ENCODE results near the gene ADARB2.

ADARB2 gene

DNA sequence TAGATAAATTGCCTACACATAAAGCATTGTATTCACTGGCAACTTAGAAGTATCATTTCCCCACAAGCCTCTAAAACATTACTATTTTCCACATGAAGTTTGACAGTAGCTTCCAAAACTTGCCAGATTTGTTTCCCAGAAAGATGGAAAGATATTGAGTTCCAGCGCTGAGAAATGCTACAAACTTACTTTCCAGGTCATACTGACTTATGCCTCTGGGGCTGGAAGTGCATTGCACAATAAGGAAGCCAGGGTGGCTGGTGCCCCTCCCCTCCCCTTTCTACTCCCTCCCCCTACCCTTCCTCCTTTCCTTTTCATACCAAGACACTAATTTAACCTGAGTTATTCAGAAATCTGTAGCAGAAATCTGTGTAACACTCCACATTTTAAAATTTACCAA, 468.5 kb downstream of the ADARB2 start:
- no peak overlapping the region for H3K9ac ChIP-seq (ENCODE audit: low read length)
- H3K4me1 ChIP-seq (ENCODE audit: control insufficient read depth, insufficient read depth, low read length) = no peaks in the 10 kb centered on the region
- no peak overlapping the region for H3K4me3 ChIP-seq (ENCODE audit: low read length)
- no peak for DNase-seq (ENCODE audit: low read depth)
- H3K36me3 ChIP-seq (ENCODE audit: control insufficient read depth, insufficient read depth, low read length, severe bottlenecking) = no peaks in the 10 kb centered on the region
- H3K27me3 ChIP-seq (replicated peaks; ENCODE audit: control insufficient read depth, insufficient read depth, low read length) = no peaks in the 10 kb centered on the region
- H3K9me3 ChIP-seq (ENCODE audit: control insufficient read depth, low read length) = no peaks in the 10 kb centered on the region

DNA sequence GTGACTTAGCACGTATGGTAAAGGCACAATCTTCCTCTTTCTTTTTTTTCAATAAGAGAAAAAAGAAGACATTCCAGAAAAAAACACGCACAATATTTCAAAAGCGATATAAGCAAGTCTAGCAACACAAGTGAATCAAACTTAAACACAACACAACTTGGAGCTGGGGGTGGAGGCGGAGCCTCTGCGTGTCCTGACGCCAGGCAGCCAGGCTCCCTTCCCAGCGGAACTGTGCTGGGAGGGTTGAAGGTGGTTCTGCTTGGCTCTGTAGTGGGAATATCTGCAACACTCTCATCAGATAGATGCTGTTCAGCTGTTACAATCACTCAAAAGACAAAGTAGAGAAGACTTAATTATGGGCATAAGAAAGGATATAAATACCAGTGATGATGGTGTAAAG, 469.8 kb downstream of the ADARB2 start:
- Histone ChIP-seq H3K4me3 (ENCODE audit: low read length) (no peak overlapping the region), H3K9me3 (ENCODE audit: control insufficient read depth, low read length) (no peaks in the 10 kb centered on the region), H3K27me3 (replicated peaks; ENCODE audit: control insufficient read depth, insufficient read depth, low read length) (no peaks in the 10 kb centered on the region), H3K36me3 (ENCODE audit: control insufficient read depth, insufficient read depth, low read length, severe bottlenecking) (no peaks in the 10 kb centered on the region), H3K4me1 (ENCODE audit: control insufficient read depth, insufficient read depth, low read length) (no peaks in the 10 kb centered on the region), H3K9ac (ENCODE audit: low read length) (no peak overlapping the region)
- no peak for DNase-seq (ENCODE audit: low read depth)

DNA sequence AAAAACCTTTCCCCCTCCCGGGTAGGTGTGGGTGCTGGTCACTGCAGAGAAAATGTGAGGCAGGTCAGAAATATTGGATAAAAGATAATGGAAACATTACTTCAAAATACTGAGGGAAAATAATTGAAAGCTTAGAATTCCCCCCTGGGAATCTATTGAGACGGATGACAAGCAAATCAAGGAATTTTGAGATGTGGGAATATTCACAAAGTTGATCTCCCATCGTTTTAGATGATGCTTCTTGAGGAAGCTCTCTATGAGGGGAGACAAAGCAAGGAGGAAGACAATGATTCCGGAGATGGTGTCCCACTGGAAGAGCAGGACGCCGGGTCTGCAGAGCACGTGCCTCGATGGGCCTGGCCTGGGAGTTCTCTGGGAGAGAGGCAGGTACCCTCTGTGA, 470.2 kb downstream of the ADARB2 start:
- H3K4me1 ChIP-seq (ENCODE audit: control insufficient read depth, insufficient read depth, low read length) = no peaks in the 10 kb centered on the region
- no peak for DNase-seq (ENCODE audit: low read depth)
- H3K36me3 ChIP-seq (ENCODE audit: control insufficient read depth, insufficient read depth, low read length, severe bottlenecking) = no peaks in the 10 kb centered on the region
- H3K9me3 ChIP-seq (ENCODE audit: control insufficient read depth, low read length) = no peaks in the 10 kb centered on the region
- no peak overlapping the region for H3K9ac ChIP-seq (ENCODE audit: low read length)
- H3K27me3 ChIP-seq (replicated peaks; ENCODE audit: control insufficient read depth, insufficient read depth, low read length) = no peaks in the 10 kb centered on the region
- no peak overlapping the region for H3K4me3 ChIP-seq (ENCODE audit: low read length)

DNA sequence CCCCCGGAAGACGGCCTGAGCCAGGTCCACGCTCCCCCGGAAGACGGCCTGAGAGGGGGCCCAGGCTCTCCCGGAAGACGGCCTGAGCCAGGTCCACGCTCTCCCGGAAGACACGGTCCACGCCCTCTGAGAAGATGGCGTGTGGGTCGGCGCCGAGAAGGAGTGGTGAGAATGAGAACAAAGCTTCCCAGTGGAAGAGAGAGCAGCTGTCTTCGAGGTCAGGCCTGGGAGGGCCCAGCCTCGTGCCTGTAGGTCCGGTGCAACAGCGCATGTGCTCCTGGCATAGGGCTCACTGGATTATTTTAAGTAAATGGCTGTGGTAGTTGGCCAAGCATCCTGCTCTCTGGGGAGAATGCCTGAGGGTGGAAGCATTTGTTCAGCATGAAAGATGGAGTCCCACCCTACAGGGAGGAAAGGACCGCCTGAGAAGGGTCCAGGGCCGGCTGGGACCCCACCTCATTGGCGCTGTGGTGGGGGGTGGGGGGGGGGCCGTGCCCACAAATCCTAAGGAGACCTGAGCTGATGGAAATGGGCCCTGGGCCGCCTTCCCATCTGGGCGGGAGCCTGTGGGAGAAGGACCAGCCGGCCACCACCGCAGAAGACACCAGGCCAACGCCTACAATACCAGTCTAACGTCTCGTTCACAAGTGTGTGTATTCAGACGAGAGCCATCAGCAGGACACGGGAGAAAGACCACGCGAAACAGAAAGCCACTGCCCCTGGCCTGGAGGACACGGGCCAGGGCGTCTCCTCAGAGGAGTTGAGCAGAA, 471.1 kb downstream of the ADARB2 start:
- no peak overlapping the region for H3K4me3 ChIP-seq (ENCODE audit: low read length)
- no peak for DNase-seq (ENCODE audit: low read depth)
- H3K4me1 ChIP-seq (ENCODE audit: control insufficient read depth, insufficient read depth, low read length) = no peaks in the 10 kb centered on the region
- H3K9me3 ChIP-seq (ENCODE audit: control insufficient read depth, low read length) = no peaks in the 10 kb centered on the region
- H3K36me3 ChIP-seq (ENCODE audit: control insufficient read depth, insufficient read depth, low read length, severe bottlenecking) = no peaks in the 10 kb centered on the region
- H3K27me3 ChIP-seq (replicated peaks; ENCODE audit: control insufficient read depth, insufficient read depth, low read length) = no peaks in the 10 kb centered on the region
- H3K9ac ChIP-seq (ENCODE audit: low read length) = no peak overlapping the region

DNA sequence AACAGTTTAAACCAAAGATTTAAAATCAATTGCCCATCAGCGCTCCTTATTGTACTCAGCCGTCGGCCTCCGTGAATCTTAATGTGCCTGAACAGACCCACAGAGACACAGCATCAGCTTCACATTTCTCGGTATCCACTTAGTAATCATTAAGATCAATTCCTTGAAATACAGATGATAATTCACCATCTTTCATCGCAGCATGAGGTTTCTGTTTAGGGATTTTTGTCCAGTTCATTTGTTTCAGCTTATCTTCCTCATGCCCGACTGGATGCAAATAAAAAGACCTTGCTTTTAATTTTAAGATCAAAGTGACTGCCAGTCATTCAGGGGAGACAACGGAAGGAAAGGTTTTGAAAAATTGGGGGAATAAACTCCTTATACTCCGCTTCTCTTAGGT, 473.3 kb downstream of the ADARB2 start:
- Histone ChIP-seq H3K27me3 (replicated peaks; ENCODE audit: control insufficient read depth, insufficient read depth, low read length) (no peaks in the 10 kb centered on the region), H3K4me1 (ENCODE audit: control insufficient read depth, insufficient read depth, low read length) (no peaks in the 10 kb centered on the region)
- DNase-seq (ENCODE audit: low read depth) = no peak

DNA sequence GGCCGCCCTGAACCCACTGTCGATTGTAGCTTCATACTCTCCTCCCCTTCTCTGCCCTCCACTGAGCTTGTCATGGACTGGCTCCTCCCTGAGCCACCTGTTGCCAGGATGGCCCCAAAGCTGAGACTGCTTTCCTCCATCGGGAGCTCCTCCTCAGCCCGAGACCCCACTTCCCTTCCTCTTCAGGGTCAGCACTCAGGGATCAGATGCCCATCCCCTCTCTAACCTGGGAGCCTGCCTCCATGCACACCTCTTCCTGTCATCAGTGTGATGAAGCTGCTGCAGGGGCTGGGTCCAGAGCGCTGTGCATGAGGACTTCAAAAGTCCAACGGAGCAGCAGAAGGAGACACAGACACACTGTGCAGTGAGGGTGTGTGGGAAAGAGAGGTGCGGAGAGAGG, 480.1 kb downstream of the ADARB2 start:
- Histone ChIP-seq H3K9me3 (ENCODE audit: control insufficient read depth, low read length) (no peaks in the 10 kb centered on the region), H3K4me3 (ENCODE audit: low read length) (no peak overlapping the region), H3K9ac (ENCODE audit: low read length) (no peak overlapping the region), H3K4me1 (ENCODE audit: control insufficient read depth, insufficient read depth, low read length) (no peaks in the 10 kb centered on the region), H3K36me3 (ENCODE audit: control insufficient read depth, insufficient read depth, low read length, severe bottlenecking) (no peaks in the 10 kb centered on the region), H3K27me3 (replicated peaks; ENCODE audit: control insufficient read depth, insufficient read depth, low read length) (no peaks in the 10 kb centered on the region)
- DNase-seq (ENCODE audit: low read depth) = no peak

More for the DNA sequence above, 473.3 kb downstream of the ADARB2 start:
- no peaks in the 10 kb centered on the region for H3K9me3 ChIP-seq (ENCODE audit: control insufficient read depth, low read length)
- no peak overlapping the region for H3K9ac ChIP-seq (ENCODE audit: low read length)
- no peaks in the 10 kb centered on the region for H3K36me3 ChIP-seq (ENCODE audit: control insufficient read depth, insufficient read depth, low read length, severe bottlenecking)
- H3K4me3 ChIP-seq (ENCODE audit: low read length) = no peak overlapping the region

DNA sequence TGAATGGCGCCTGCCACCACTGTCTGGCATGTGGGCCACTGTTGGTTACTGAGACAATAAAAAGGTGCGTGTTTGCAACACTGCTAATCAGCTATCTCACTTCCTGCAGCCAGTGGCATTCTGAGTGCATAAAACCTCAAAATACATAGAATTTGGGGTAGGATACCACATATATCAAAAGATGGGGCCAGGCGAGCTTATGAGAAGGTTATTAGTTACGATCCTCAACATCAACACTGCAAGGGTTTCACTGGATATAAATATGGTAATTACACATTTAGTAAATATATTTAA, 480.9 kb downstream of the ADARB2 start:
- no peaks in the 10 kb centered on the region for H3K36me3 ChIP-seq (ENCODE audit: control insufficient read depth, insufficient read depth, low read length, severe bottlenecking)
- H3K4me1 ChIP-seq (ENCODE audit: control insufficient read depth, insufficient read depth, low read length) = no peaks in the 10 kb centered on the region
- no peak overlapping the region for H3K4me3 ChIP-seq (ENCODE audit: low read length)
- H3K9me3 ChIP-seq (ENCODE audit: control insufficient read depth, low read length) = no peaks in the 10 kb centered on the region
- no peak for DNase-seq (ENCODE audit: low read depth)
- H3K27me3 ChIP-seq (replicated peaks; ENCODE audit: control insufficient read depth, insufficient read depth, low read length) = no peaks in the 10 kb centered on the region
- H3K9ac ChIP-seq (ENCODE audit: low read length) = no peak overlapping the region

DNA sequence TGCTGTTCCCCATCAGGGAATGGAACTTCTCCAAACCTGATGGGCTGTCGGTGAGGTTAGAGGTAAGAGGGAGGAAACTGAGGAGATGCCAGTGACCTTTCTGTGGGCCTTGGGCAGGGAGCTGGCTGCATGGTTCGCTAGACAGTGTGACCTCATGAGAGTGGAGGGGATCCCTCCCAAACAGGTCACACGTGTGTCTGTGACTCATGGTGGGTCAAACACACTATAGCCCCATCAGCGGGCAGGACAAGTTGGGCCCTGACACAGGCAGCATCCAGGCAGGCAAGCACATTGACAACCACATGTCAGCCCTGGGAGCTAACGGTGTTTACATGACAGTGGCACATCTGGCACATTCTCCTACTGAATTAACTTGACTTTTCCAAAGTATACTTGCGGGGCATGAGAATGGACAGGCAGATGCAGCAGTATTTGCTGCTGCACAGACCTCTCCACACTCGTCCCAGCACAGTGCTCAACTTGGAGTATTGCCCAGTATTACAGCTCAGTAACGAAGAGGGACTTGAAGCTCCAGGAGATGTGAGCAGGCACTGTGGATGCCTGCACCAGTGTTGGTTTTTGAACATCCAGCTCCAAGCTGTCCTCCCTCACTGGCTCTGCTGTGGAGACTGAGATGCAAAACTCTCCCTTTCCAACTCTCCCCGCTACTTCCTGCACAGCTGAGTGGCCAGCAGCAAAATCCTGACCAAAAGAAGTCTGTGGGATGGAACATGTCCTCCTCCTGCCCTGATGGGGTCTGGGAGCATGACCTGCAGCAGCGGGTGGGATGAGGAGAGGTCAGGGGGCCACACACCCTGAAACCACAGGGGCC, 481.5 kb downstream of the ADARB2 start:
- Histone ChIP-seq H3K9me3 (ENCODE audit: control insufficient read depth, low read length) (no peaks in the 10 kb centered on the region), H3K36me3 (ENCODE audit: control insufficient read depth, insufficient read depth, low read length, severe bottlenecking) (no peaks in the 10 kb centered on the region), H3K9ac (ENCODE audit: low read length) (no peak overlapping the region), H3K4me3 (ENCODE audit: low read length) (no peak overlapping the region), H3K27me3 (replicated peaks; ENCODE audit: control insufficient read depth, insufficient read depth, low read length) (no peaks in the 10 kb centered on the region), H3K4me1 (ENCODE audit: control insufficient read depth, insufficient read depth, low read length) (no peaks in the 10 kb centered on the region)
- no peak for DNase-seq (ENCODE audit: low read depth)

DNA sequence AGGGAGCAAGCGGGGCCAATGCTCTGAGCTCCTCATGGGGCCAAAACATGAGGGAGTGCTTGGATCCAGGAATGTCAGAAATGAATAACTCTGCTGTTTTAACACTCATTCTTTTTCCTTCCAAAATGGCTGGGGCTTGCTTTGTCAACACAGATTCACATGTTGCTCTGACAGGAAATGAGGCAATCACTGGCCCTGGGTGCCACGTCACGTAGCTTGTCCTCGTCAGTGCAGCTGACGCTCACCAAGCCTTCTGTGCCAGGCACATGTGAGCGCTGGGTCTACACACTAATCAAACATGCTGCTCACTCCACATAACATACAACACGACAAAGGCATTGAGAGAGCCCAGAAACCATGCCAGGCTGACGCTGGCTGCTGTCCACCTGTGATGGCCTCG, 482.2 kb downstream of the ADARB2 start:
- Histone ChIP-seq H3K4me1 (ENCODE audit: control insufficient read depth, insufficient read depth, low read length) (no peaks in the 10 kb centered on the region), H3K4me3 (ENCODE audit: low read length) (no peak overlapping the region), H3K36me3 (ENCODE audit: control insufficient read depth, insufficient read depth, low read length, severe bottlenecking) (no peaks in the 10 kb centered on the region), H3K9ac (ENCODE audit: low read length) (no peak overlapping the region), H3K9me3 (ENCODE audit: control insufficient read depth, low read length) (no peaks in the 10 kb centered on the region), H3K27me3 (replicated peaks; ENCODE audit: control insufficient read depth, insufficient read depth, low read length) (no peaks in the 10 kb centered on the region)
- DNase-seq (ENCODE audit: low read depth) = no peak

DNA sequence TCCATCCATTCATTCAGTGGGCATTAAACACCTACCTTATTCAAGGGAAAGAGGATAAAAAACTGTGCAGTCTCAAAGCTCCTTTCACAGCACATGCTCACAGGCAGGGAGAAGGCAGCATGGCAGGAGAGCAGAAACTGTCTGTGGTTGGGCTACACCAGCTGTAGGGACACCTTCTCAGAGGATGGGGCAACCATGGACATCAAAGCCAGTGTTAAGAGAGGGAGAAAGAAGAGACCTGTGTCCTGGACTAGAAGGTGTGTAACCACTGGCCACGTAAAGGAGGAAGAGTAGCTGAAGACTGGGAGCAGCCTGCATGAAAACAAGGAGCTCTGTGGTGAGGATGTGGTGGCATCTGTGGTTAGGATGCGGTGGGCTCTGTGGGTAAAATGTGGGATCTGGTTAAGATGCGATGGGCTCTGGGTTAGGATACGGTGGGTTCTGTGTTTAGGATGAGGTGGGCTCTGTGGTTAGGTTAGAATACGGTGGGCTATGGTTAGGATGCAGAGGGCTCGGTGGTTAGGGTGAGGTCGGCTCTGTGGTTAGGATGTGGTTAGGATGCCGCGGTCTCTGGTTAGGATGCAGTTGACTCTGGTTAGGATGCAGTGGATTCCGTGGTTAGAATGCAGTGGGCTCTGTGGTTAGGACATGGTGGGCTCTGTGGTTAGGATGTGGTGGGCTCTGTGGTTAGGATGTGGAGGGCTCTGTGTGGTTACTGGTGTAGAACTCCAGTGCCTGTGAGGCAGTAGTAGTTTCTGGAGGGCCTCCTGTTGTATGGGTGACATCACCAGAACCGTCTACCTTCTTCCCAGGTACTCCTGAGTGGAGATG, 483.6 kb downstream of the ADARB2 start:
- no peaks in the 10 kb centered on the region for H3K36me3 ChIP-seq (ENCODE audit: control insufficient read depth, insufficient read depth, low read length, severe bottlenecking)
- no peaks in the 10 kb centered on the region for H3K9me3 ChIP-seq (ENCODE audit: control insufficient read depth, low read length)
- H3K27me3 ChIP-seq (replicated peaks; ENCODE audit: control insufficient read depth, insufficient read depth, low read length) = no peaks in the 10 kb centered on the region
- H3K4me3 ChIP-seq (ENCODE audit: low read length) = no peak overlapping the region
- H3K4me1 ChIP-seq (ENCODE audit: control insufficient read depth, insufficient read depth, low read length) = no peaks in the 10 kb centered on the region
- no peak overlapping the region for H3K9ac ChIP-seq (ENCODE audit: low read length)
- no peak for DNase-seq (ENCODE audit: low read depth)

DNA sequence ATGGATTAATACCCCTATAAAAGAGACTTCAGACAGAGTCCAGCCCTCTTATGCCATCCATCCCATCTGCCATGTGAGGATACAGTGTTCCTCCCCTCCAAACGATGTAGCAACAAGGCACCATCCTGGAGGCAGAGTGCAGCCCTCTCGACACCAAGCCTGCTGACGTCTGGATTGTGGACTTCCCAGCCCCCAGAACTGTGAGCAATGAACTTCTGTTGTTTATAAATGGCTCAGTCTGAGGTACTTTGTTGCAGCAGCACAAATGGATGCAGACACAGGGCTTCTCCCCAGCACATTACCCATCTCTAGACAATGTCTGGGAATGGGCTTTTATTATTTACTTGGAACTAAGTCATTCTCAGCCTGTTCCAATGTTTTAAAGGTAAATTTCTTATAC, 485.6 kb downstream of the ADARB2 start:
- Histone ChIP-seq H3K4me3 (ENCODE audit: low read length) (no peak overlapping the region), H3K9me3 (ENCODE audit: control insufficient read depth, low read length) (no peaks in the 10 kb centered on the region), H3K36me3 (ENCODE audit: control insufficient read depth, insufficient read depth, low read length, severe bottlenecking) (no peaks in the 10 kb centered on the region), H3K9ac (ENCODE audit: low read length) (no peak overlapping the region), H3K27me3 (replicated peaks; ENCODE audit: control insufficient read depth, insufficient read depth, low read length) (no peaks in the 10 kb centered on the region), H3K4me1 (ENCODE audit: control insufficient read depth, insufficient read depth, low read length) (no peaks in the 10 kb centered on the region)
- no peak for DNase-seq (ENCODE audit: low read depth)

Measured in adipocyte (in vitro differentiated cells).